Superior temporal gyrus (tissue), 1 donor: Measurements from ENCODE around the gene AAMP.

ENCODE experiments used
- DNase-seq: peaks from one replicate; pipeline ENCODE4 v3.0.0-alpha.2; 2016; ENCODE audit errors: extremely low spot score

The AAMP gene

DNA sequence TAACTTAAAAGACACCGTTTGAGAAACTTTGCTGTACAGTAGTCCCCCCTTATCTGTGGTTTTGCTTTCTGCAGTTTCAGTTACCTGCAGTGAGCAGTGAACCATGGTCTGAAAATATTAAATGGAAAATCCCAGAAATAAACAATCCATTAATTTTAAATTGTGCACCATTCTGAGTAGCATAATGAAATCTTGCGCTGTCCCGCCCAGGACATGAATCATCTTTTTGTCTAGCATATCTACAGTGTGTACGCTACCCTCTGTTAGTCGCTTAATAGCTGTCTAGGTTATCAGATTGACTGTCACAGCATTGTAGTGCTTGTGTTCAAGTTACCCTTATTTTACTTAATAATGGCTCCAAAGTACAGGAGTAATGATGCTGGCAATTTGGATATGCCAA, 46.9 kb downstream of the AAMP start:
- DNase-seq = no peak

DNA sequence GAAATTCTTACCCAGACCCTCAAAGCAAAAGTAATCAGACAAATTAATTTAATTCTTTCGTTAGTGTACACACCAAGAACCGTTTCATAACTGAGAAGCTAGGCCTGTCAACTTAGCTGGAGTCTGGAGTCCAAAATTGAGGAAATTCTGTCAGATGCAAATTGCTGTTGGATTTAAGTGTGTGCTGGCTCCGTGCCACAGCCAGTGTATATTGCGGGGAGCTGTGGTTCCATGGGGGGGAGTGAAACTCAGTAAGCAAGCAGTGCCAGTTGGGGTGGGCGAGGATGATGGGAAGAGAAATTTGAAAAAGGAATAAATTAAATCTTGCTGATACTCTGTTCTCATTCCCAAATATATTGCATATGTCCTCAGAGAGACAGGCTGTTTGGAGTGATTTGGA, 48.9 kb downstream of the AAMP start:
- no peak for DNase-seq

DNA sequence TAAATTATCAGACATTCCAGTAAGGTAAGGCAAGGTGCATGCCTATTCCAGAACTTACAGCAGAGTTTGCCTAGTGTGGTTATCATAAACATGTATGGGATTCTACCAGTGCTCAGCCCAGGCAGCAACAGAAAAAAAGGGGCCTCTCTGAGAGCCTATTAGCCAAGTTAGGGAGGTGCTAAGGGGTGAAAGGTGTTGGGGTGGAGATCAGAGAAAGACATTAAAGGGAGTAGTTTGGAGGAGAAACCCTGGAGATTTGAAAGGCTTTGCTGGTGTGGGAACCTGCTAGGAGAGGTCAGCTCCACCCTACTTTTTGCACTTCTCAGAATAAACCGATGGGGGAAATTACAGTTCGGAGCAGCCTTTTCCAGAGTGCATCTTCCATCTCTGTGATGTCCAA, 50.0 kb downstream of the AAMP start:
- DNase-seq = no peak

DNA sequence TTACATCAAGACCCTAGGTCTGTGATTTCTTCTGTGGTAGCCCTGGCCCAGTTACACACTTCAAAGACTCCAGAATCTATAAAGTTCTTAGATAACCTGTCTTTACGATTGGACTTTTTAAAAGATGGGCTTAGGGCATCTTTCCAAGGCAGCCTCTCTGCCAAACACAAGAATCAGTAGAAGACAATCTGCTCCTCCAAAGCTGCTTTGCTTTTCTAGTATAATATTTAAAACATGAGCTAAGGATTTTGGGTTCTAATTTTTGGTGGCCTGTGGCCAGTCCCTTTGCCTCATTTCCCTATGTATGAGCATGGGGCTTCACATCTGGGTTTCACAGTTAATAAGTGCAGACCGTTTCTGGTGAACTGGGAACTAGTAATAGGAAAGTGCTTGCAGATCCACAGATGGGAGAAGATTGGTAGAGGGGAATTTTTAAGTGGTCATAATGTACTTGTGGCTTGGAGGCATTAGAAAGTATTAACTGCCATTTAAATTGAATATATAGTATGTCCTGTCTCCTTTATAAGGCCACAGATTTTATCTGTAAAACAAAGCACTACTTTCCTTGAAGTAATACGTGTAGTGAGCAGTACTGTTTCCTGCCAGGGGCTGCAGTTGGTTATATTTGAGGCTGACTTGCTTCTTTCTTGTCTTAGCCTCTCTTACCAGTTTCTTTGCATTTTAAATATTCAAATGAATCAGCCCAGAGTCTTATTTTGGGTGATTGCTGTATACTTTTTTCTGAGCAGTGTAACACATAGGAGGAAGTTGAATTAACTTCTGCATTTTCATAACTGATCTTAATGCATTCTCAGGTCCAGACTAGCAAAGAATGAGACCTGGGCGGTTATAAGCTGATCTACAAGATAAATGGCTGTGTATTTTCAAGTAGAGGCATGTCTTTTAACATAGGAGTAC, 51.4 kb downstream of the AAMP start:
- peak; percentile 16 for DNase-seq

DNA sequence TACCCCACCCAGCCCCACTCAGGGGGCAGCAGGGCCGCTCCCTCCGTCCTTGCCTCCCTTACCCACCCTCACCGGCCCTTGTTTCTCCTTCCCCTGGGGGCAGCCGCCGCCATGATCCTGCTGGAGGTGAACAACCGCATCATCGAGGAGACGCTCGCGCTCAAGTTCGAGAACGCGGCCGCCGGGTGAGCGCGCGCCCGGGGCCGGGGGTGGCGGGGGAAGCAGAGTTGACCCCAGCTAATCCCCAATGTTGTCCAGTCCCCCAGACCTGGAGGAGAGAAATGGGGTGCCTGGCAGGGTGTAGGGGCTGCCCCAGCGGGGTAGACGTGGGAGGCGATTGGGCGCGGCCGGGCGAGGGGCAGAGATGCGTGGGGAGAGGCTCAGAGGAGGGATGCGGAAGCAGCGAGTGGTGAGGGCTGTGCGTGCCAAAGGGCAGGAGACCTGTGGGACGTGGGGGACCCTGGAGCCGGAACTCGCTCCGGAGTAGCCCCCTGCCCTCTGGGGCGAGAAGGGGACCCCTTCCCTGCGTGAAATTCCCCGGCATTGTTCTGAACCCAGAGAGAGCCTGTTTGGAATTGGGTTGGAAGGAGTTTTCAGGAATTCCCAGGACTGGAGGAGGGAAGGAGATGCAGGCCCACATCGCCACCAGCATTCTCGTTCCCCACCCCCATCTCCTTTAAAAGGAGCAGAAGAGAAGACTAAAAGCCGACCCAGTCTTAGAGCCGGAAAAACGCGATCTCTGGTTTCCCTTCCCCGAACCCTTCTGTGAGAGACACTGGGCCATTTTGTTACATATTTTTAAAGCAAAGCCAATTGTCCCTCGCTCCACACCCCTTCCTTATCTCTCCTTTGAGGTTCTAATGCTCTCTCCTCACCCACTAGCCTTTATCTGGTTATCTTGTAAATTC, 52.3 kb downstream of the AAMP start:
- peak; percentile 23 for DNase-seq

DNA sequence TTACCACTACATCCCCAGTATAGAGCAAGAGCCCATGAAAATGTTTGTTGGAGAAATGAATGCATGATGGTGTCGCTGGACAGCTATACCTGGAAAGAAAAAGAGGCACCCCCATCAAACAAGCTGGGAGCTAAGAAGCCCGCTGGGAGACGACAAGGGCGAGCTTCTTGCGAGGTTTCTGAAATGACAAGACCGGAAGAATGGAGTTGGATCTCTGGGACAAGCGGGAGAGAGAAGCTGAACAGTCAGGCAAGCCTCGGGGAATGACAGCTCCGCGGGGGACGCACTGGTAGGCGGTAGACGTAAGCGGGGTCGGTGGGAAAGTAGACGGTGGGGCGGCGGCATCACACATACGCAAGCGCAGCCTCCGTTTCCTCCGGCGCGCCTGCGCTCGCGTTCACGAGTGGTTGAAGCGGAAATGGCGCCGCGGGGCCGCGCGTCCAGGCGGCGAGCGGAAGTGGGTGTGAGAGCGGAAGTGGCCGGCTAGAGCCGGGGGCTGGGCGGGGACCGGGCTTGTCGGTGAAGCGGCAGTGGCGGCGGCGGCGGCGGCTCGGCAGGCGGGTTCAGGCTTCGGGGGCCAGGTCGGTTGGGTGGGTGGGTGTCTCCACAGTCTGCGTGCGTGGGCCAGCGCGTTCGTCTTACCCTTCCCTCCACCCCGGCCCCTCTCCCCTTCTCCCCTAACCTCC, 53.1 kb downstream of the AAMP start, which contains the start of gene ARPC2:
Gene ARPC2, plus strand, starts transcription at position 516 of the 686 bp plus-strand sequence. CDS start 282 bp downstream, outside the sequence.
- peak; percentile 94 for DNase-seq

DNA sequence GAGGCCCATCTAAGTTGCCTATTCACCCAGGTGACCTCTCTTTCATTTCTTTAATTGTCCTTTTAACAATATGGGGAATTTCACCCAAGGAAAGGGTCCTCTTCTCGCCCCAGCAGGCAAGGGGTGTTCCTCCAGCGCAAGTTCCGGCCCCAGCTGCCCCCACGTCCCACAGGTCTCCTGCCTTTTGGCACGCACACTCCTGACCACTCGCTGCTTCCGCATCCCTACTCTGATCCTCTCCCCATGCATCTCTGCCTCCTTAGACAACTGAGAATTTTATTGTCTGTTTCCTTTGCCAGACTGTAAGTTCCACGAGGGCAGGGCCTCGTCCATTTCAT, 53.6 kb downstream of the AAMP start:
- no peak for DNase-seq
